OCI-M2 (cell line): ENCODE results near the gene NECAB3.
"Not testable (repeated sequence)": the region's sequence is repeated elsewhere in the genome, so short reads cannot be mapped to it uniquely, and the experiment has no call there.

ENCODE experiments used
- DNase-seq: peaks from one replicate; lab custom pipeline; 2025; ENCODE audit not compliant: unreplicated experiment; lab: John Stamatoyannopoulos, UW

Gene NECAB3

GRCh38 chr20:33698966-33699365 lies 24.7 kb upstream of the NECAB3 start:
- not testable (repeated sequence) for DNase-seq

- no peak for DNase-seq
Observed at GRCh38 chr20:33697129-33697528, 22.9 kb upstream of the NECAB3 start.

- DNase-seq, result no peak
Observed at GRCh38 chr20:33696448-33696847, 22.2 kb upstream of the NECAB3 start.

GRCh38 chr20:33694639-33695012 lies 20.4 kb upstream of the NECAB3 start:
- DNase-seq, result no peak

GRCh38 chr20:33693741-33694638 lies 19.8 kb upstream of the NECAB3 start:
- DNase-seq, result no peak

- no peak for DNase-seq
Observed at GRCh38 chr20:33693289-33693688, 19.1 kb upstream of the NECAB3 start.

- peak; percentile 94 for DNase-seq
Observed at GRCh38 chr20:33689973-33690372, 15.7 kb upstream of the NECAB3 start.

GRCh38 chr20:33689493-33689892 lies 15.3 kb upstream of the NECAB3 start:
- DNase-seq, result no peak

GRCh38 chr20:33688938-33689424 lies 14.8 kb upstream of the NECAB3 start:
- DNase-seq, result peak; percentile 58

GRCh38 chr20:33687993-33688937 lies 14.0 kb upstream of the NECAB3 start:
- DNase-seq, result no peak

GRCh38 chr20:33687370-33687915 lies 13.2 kb upstream of the NECAB3 start:
- no peak for DNase-seq

GRCh38 chr20:33686984-33687366 lies 12.7 kb upstream of the NECAB3 start:
- no peak for DNase-seq

GRCh38 chr20:33686100-33686983 lies 12.1 kb upstream of the NECAB3 start, which contains the start of gene E2F1:
Gene E2F1, minus strand, starts transcription at chr20:33686385. Its CDS starts 121 bp downstream, at chr20:33686264.
- DNase-seq, result peak; percentile 81

- DNase-seq, result no peak
Observed at GRCh38 chr20:33685328-33686099, 11.3 kb upstream of the NECAB3 start.

GRCh38 chr20:33684533-33685327 lies 10.5 kb upstream of the NECAB3 start:
- no peak for DNase-seq

- DNase-seq, result no peak
Observed at GRCh38 chr20:33681728-33682353, 7.6 kb upstream of the NECAB3 start.

GRCh38 chr20:33681288-33681687 lies 7.1 kb upstream of the NECAB3 start:
- DNase-seq, result no peak

- DNase-seq, result no peak
Observed at GRCh38 chr20:33680686-33681085, 6.5 kb upstream of the NECAB3 start.
